Body of pancreas (tissue), 4 donors: ENCODE data around the gene MMP24OS. TPM values are rescaled to one million over a fixed set of nuclear protein-coding genes. Genes with fewer than 3 reads are reported as not detected.
A peak's percentile ranks its signal among the peaks of the same experiment; 100 is the strongest.

ENCODE experiments used
- ATAC-seq: fragments of 150-250 bp; one replicate; pipeline ENCODE4 v1.9.1; 2016
- DNase-seq, 4 donors: peaks; one replicate each; pipeline ENCODE4 v3.0.0-alpha.2; 2019
- H3K27ac ChIP-seq, 4 donors: fragments of 200-600 bp; sonication (generic); 1 replicate in 3 of 4; 2 replicates in 1 of 4; pipeline versions ENCODE4 v1.5.1 to v1.6.1; 2016 to 2019; ENCODE audit warnings: mild to moderate bottlenecking in 1 of 4, mixed read lengths in 1 of 4, moderate library complexity in 1 of 4
- H3K27me3 ChIP-seq, 2 donors: fragments of 200-600 bp; sonication (generic); one replicate each; pipeline ENCODE4 v1.6.0; 2016; ENCODE audit warnings: mild to moderate bottlenecking in 1 of 2
- H3K36me3 ChIP-seq, 2 donors: fragments of 200-600 bp; sonication (generic); replicated peaks in 1 of 2; 2 replicates each; pipeline ENCODE4 v1.5.1; 2016; ENCODE audit warnings: low read depth in 2 of 2; ENCODE audit not compliant: insufficient read depth in 1 of 2
- H3K4me1 ChIP-seq: fragments of 200-600 bp; sonication (generic); one replicate; pipeline ENCODE4 v1.6.0; 2016
- H3K4me3 ChIP-seq, 2 donors: fragments of 200-600 bp; sonication (generic); 1 replicate in 1 of 2; 2 replicates in 1 of 2; pipeline ENCODE4 v1.5.1; 2016 to 2019
- H3K9me3 ChIP-seq, 3 donors: fragments of 200-600 bp; sonication (generic); 1 replicate in 2 of 3; 2 replicates in 1 of 3; pipeline ENCODE4 v1.5.1; 2016
- CTCF ChIP-seq, 7 experiments: fragments of 450-650 bp in 4 of 7; fragments of 200-600 bp in 3 of 7; sonication (generic) in 3 of 7; IDR thresholded peaks; one replicate each; pipeline ENCODE4 v1.5.1; 2016 to 2019; ENCODE audit warnings: antibody characterized with exemption in 7 of 7
- POLR2A ChIP-seq, 3 donors: fragments of 450-650 bp; IDR thresholded peaks; one replicate each; pipeline ENCODE4 v1.6.1; 2016; ENCODE audit warnings: antibody characterized with exemption in 3 of 3, mild to moderate bottlenecking in 2 of 3
- WGBS, 2 donors: methylation state at CpG; one replicate each; pipeline ENCODE4 v1.1.5; 2017; 5-methylcytosine and 5-hydroxymethylcytosine counted together
- intact Hi-C: fragments of 100-400 bp; cut with DNase I; formaldehyde crosslinking; loops from one replicate; pipeline ENCODE4 v1.15.1; 2023
- total RNA-seq, 2 donors: library from RNA; depleted of rRNA; stranded (reverse); fragments of >200 nt; gene quantifications; one replicate each; pipeline ENCODE4 v1.1.0, GENCODE V29; 2016

MMP24OS gene
- total RNA-seq, 2 donors from 2014 or later: 20.4 to 27.5 TPM

- DNase-seq (no peak), ATAC-seq (no peak)
- 84 to 88% methylated on average over 1 of the region's 1 CpG for WGBS, 2 donors
- TF ChIP-seq CTCF (IDR thresholded peaks at IDR 0.05): no peak
- no peak for TF ChIP-seq POLR2A (IDR thresholded peaks at IDR 0.05)
- no peak overlapping the region for H3K27ac ChIP-seq
- no peaks in the 10 kb centered on the region for H3K9me3 ChIP-seq
- H3K4me1 ChIP-seq: peaks cover 9% of the 10 kb centered on the region
- intact Hi-C loops: no loop called here
- H3K36me3 ChIP-seq: no peaks in the 10 kb centered on the region
- H3K27me3 ChIP-seq: no peaks in the 10 kb centered on the region
- no peak overlapping the region for H3K4me3 ChIP-seq
Measured at GRCh38 chr20:35312318-35312717, 34.4 kb upstream of the MMP24OS start.

GRCh38 chr20:35311822-35312221 lies 33.9 kb upstream of the MMP24OS start:
- H3K27me3 ChIP-seq: no peaks in the 10 kb centered on the region
- TF ChIP-seq CTCF (IDR thresholded peaks at IDR 0.05) (no peak), POLR2A (IDR thresholded peaks at IDR 0.05) (no peak)
- H3K9me3 ChIP-seq: no peaks in the 10 kb centered on the region
- WGBS, 2 donors: 81 to 86% methylated on average over 5 of the region's 5 CpGs
- no peak overlapping the region for H3K27ac ChIP-seq
- DNase-seq: no peak
- intact Hi-C loops: no loop called here
- H3K36me3 ChIP-seq: no peaks in the 10 kb centered on the region
- ATAC-seq: no peak
- H3K4me1 ChIP-seq: peaks cover 14% of the 10 kb centered on the region
- H3K4me3 ChIP-seq: no peak overlapping the region

GRCh38 chr20:35311409-35311808 lies 33.5 kb upstream of the MMP24OS start:
- Histone ChIP-seq H3K4me3 (no peak overlapping the region), H3K27ac (no peak overlapping the region), H3K36me3 (no peaks in the 10 kb centered on the region), H3K4me1 (peaks cover 16% of the 10 kb centered on the region), H3K9me3 (no peaks in the 10 kb centered on the region), H3K27me3 (no peaks in the 10 kb centered on the region)
- intact Hi-C loops: no loop called here
- DNase-seq (no peak), ATAC-seq (no peak)
- TF ChIP-seq CTCF (IDR thresholded peaks at IDR 0.05) (no peak), POLR2A (IDR thresholded peaks at IDR 0.05) (no peak)
- 88 to 96% methylated on average over 2 of the region's 2 CpGs for WGBS, 2 donors

- Histone ChIP-seq H3K9me3 (no peaks in the 10 kb centered on the region), H3K4me1 (peaks cover 24% of the 10 kb centered on the region), H3K27ac (peak overlapping the region in 3 of 4 donors; percentile 23 to 35 (median 35)), H3K4me3 (no peak overlapping the region), H3K27me3 (no peaks in the 10 kb centered on the region), H3K36me3 (no peaks in the 10 kb centered on the region)
- peak; percentile 50 to 72 (median 62) for DNase-seq
- no peak for TF ChIP-seq CTCF (IDR thresholded peaks at IDR 0.05)
- no peak for TF ChIP-seq POLR2A (IDR thresholded peaks at IDR 0.05)
- intact Hi-C loops: no loop called here
- WGBS, 2 donors: 54 to 57% methylated on average over 13 of the region's 13 CpGs
- ATAC-seq: peak; percentile 70
Measured at GRCh38 chr20:35307666-35308653, 30.0 kb upstream of the MMP24OS start.
